ENCODE results near the gene KBTBD13.

- TF ChIP-seq CTCF (conservative IDR thresholded peaks at IDR 0.05; ENCODE audit: low read depth in 2 of 2), result no peak
- TF ChIP-seq STAT1 (IDR thresholded peaks at IDR 0.05; ENCODE audit: unreplicated experiment), result no peak
- no peak for TF ChIP-seq EZH2 (IDR thresholded peaks at IDR 0.05; ENCODE audit: low read depth, unreplicated experiment)
- TF ChIP-seq EZH2phosphoT487 (IDR thresholded peaks at IDR 0.05; ENCODE audit: unreplicated experiment), result no peak
- TF ChIP-seq POLR2AphosphoS5 (IDR thresholded peaks at IDR 0.05; ENCODE audit: low read depth), result no peak
- TF ChIP-seq, protein P1, sequence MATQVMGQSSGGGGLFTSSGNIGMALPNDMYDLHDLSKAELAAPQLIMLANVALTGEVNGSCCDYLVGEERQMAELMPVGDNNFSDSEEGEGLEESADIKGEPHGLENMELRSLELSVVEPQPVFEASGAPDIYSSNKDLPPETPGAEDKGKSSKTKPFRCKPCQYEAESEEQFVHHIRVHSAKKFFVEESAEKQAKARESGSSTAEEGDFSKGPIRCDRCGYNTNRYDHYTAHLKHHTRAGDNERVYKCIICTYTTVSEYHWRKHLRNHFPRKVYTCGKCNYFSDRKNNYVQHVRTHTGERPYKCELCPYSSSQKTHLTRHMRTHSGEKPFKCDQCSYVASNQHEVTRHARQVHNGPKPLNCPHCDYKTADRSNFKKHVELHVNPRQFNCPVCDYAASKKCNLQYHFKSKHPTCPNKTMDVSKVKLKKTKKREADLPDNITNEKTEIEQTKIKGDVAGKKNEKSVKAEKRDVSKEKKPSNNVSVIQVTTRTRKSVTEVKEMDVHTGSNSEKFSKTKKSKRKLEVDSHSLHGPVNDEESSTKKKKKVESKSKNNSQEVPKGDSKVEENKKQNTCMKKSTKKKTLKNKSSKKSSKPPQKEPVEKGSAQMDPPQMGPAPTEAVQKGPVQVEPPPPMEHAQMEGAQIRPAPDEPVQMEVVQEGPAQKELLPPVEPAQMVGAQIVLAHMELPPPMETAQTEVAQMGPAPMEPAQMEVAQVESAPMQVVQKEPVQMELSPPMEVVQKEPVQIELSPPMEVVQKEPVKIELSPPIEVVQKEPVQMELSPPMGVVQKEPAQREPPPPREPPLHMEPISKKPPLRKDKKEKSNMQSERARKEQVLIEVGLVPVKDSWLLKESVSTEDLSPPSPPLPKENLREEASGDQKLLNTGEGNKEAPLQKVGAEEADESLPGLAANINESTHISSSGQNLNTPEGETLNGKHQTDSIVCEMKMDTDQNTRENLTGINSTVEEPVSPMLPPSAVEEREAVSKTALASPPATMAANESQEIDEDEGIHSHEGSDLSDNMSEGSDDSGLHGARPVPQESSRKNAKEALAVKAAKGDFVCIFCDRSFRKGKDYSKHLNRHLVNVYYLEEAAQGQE (IDR thresholded peaks at IDR 0.05; ENCODE audit: unreplicated experiment), result no peak
- TF ChIP-seq ZNF114 (CRISPR knock-in tag; IDR thresholded peaks at IDR 0.05), result no peak
- no peak for TF ChIP-seq JUNB (IDR thresholded peaks at IDR 0.05; ENCODE audit: unreplicated experiment)
- TF ChIP-seq, protein P2, sequence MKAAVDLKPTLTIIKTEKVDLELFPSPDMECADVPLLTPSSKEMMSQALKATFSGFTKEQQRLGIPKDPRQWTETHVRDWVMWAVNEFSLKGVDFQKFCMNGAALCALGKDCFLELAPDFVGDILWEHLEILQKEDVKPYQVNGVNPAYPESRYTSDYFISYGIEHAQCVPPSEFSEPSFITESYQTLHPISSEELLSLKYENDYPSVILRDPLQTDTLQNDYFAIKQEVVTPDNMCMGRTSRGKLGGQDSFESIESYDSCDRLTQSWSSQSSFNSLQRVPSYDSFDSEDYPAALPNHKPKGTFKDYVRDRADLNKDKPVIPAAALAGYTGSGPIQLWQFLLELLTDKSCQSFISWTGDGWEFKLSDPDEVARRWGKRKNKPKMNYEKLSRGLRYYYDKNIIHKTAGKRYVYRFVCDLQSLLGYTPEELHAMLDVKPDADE (IDR thresholded peaks at IDR 0.05), result no peak
- no peak for TF ChIP-seq NANOG (IDR thresholded peaks at IDR 0.05; ENCODE audit: borderline replicate concordance)
These were observed 8.7 kb downstream of the KBTBD13 start for GRCh38 chr15:65085207-65085753.
